ENCODE measurements around the gene FOXO1.

FOXO1 gene

GRCh38 chr13:40657307-40657706, 9.1 kb downstream of the FOXO1 start:
- Histone ChIP-seq H3K9me3 (ENCODE audit: insufficient read depth, low read depth, low read length) (no peaks in the 10 kb centered on the region), H3K14ac (ENCODE audit: low read length) (no peak overlapping the region), H3K27me3 (ENCODE audit: insufficient read depth, low read length) (no peaks in the 10 kb centered on the region), H2BK5ac (ENCODE audit: low read depth, low read length, poor library complexity) (no peak overlapping the region), H3K36me3 (ENCODE audit: control insufficient read depth in 1 of 2, insufficient read depth in 2 of 2, low read length in 2 of 2) (no peaks in the 10 kb centered on the region), H4K91ac (ENCODE audit: low read depth, low read length) (no peak overlapping the region), H3K4ac (ENCODE audit: low read depth, low read length) (peak overlapping the region; percentile 42), H3K79me1 (ENCODE audit: low read length) (peaks cover 11% of the 10 kb centered on the region), H3K4me2 (ENCODE audit: low read length) (no peak overlapping the region), H3K4me1 (ENCODE audit: control insufficient read depth in 1 of 2, insufficient read depth in 2 of 2, low read length in 2 of 2) (peaks cover 14 to 21% of the 10 kb centered on the region in 2 experiments), H2AFZ (ENCODE audit: insufficient read depth, low read length, poor library complexity) (no peak overlapping the region), H2BK12ac (ENCODE audit: low read length) (no peak overlapping the region), H3K18ac (ENCODE audit: low read length) (no peak overlapping the region), H3K4me3 (ENCODE audit: low read depth, low read length) (no peak overlapping the region), H2AK5ac (ENCODE audit: low read length) (no peak overlapping the region), H3K79me2 (ENCODE audit: control insufficient read depth, insufficient read depth, low read length, poor library complexity) (peaks cover 30% of the 10 kb centered on the region), H3K27ac (ENCODE audit: low read depth, low read length) (no peak overlapping the region), H2BK120ac (ENCODE audit: insufficient read depth, low read length, poor library complexity) (no peak overlapping the region), H3K23ac (ENCODE audit: low read length) (no peak overlapping the region), H4K12ac (ENCODE audit: low read depth, low read length) (no peak overlapping the region), H4K8ac (ENCODE audit: low read depth, low read length) (no peak overlapping the region), H3K9ac (ENCODE audit: low read length) (no peak overlapping the region)
- no CpG with 5 or more reads among the region's 5 CpGs for WGBS (ENCODE audit: extremely low coverage, insufficient coverage, insufficient read length)
- DNase-seq = no peak

- no peak overlapping the region for H3K4ac ChIP-seq (ENCODE audit: low read depth, low read length)
- no peak overlapping the region for H2BK5ac ChIP-seq (ENCODE audit: low read depth, low read length, poor library complexity)
- no peak overlapping the region for H4K12ac ChIP-seq (ENCODE audit: low read depth, low read length)
- peaks cover 13% of the 10 kb centered on the region for H3K79me1 ChIP-seq (ENCODE audit: low read length)
- H3K14ac ChIP-seq (ENCODE audit: low read length) = no peak overlapping the region
- WGBS (ENCODE audit: extremely low coverage, insufficient coverage, insufficient read length) = no CpG with 5 or more reads among the region's 1 CpG
- peaks cover 20 to 23% of the 10 kb centered on the region in 2 experiments for H3K4me1 ChIP-seq (ENCODE audit: control insufficient read depth in 1 of 2, insufficient read depth in 2 of 2, low read length in 2 of 2)
- no peak overlapping the region for H3K18ac ChIP-seq (ENCODE audit: low read length)
- no peak overlapping the region for H2AK5ac ChIP-seq (ENCODE audit: low read length)
- H4K8ac ChIP-seq (ENCODE audit: low read depth, low read length) = no peak overlapping the region
- no peak overlapping the region for H3K4me3 ChIP-seq (ENCODE audit: low read depth, low read length)
- no peaks in the 10 kb centered on the region for H3K27me3 ChIP-seq (ENCODE audit: insufficient read depth, low read length)
- no peak overlapping the region for H3K23ac ChIP-seq (ENCODE audit: low read length)
- no peak overlapping the region for H2BK120ac ChIP-seq (ENCODE audit: insufficient read depth, low read length, poor library complexity)
- no peak overlapping the region for H2BK12ac ChIP-seq (ENCODE audit: low read length)
- H2AFZ ChIP-seq (ENCODE audit: insufficient read depth, low read length, poor library complexity) = no peak overlapping the region
- H3K27ac ChIP-seq (ENCODE audit: low read depth, low read length) = no peak overlapping the region
- DNase-seq = no peak
- H4K91ac ChIP-seq (ENCODE audit: low read depth, low read length) = no peak overlapping the region
- H3K4me2 ChIP-seq (ENCODE audit: low read length) = no peak overlapping the region
- peaks cover 34% of the 10 kb centered on the region for H3K79me2 ChIP-seq (ENCODE audit: control insufficient read depth, insufficient read depth, low read length, poor library complexity)
- no peaks in the 10 kb centered on the region for H3K9me3 ChIP-seq (ENCODE audit: insufficient read depth, low read depth, low read length)
- H3K9ac ChIP-seq (ENCODE audit: low read length) = no peak overlapping the region
- no peaks in the 10 kb centered on the region for H3K36me3 ChIP-seq (ENCODE audit: control insufficient read depth in 1 of 2, insufficient read depth in 2 of 2, low read length in 2 of 2)
Observed at GRCh38 chr13:40656358-40656757, 10.1 kb downstream of the FOXO1 start.

GRCh38 chr13:40653527-40654318, 12.7 kb downstream of the FOXO1 start:
- no peak overlapping the region for H3K27ac ChIP-seq (ENCODE audit: low read depth, low read length)
- H3K14ac ChIP-seq (ENCODE audit: low read length) = no peak overlapping the region
- H2BK120ac ChIP-seq (ENCODE audit: insufficient read depth, low read length, poor library complexity) = no peak overlapping the region
- H3K79me1 ChIP-seq (ENCODE audit: low read length) = peaks cover 15% of the 10 kb centered on the region
- DNase-seq = peak in 1 of 2 donors; percentile 28
- peaks cover 15 to 22% of the 10 kb centered on the region in 2 experiments for H3K4me1 ChIP-seq (ENCODE audit: control insufficient read depth in 1 of 2, insufficient read depth in 2 of 2, low read length in 2 of 2)
- no peaks in the 10 kb centered on the region for H3K27me3 ChIP-seq (ENCODE audit: insufficient read depth, low read length)
- H2AK5ac ChIP-seq (ENCODE audit: low read length) = no peak overlapping the region
- peak overlapping the region; percentile 100 for H3K4ac ChIP-seq (ENCODE audit: low read depth, low read length)
- H3K4me3 ChIP-seq (ENCODE audit: low read depth, low read length) = no peak overlapping the region
- H2BK12ac ChIP-seq (ENCODE audit: low read length) = no peak overlapping the region
- no peak overlapping the region for H4K91ac ChIP-seq (ENCODE audit: low read depth, low read length)
- H2BK5ac ChIP-seq (ENCODE audit: low read depth, low read length, poor library complexity) = no peak overlapping the region
- no peaks in the 10 kb centered on the region for H3K36me3 ChIP-seq (ENCODE audit: control insufficient read depth in 1 of 2, insufficient read depth in 2 of 2, low read length in 2 of 2)
- H4K12ac ChIP-seq (ENCODE audit: low read depth, low read length) = no peak overlapping the region
- no peak overlapping the region for H2AFZ ChIP-seq (ENCODE audit: insufficient read depth, low read length, poor library complexity)
- H4K8ac ChIP-seq (ENCODE audit: low read depth, low read length) = no peak overlapping the region
- WGBS (ENCODE audit: extremely low coverage, insufficient coverage, insufficient read length) = no CpG with 5 or more reads among the region's 3 CpGs
- no peak overlapping the region for H3K18ac ChIP-seq (ENCODE audit: low read length)
- H3K23ac ChIP-seq (ENCODE audit: low read length) = no peak overlapping the region
- H3K4me2 ChIP-seq (ENCODE audit: low read length) = no peak overlapping the region
- no peak overlapping the region for H3K9ac ChIP-seq (ENCODE audit: low read length)
- peaks cover 22% of the 10 kb centered on the region for H3K79me2 ChIP-seq (ENCODE audit: control insufficient read depth, insufficient read depth, low read length, poor library complexity)
- H3K9me3 ChIP-seq (ENCODE audit: insufficient read depth, low read depth, low read length) = no peaks in the 10 kb centered on the region

DNA sequence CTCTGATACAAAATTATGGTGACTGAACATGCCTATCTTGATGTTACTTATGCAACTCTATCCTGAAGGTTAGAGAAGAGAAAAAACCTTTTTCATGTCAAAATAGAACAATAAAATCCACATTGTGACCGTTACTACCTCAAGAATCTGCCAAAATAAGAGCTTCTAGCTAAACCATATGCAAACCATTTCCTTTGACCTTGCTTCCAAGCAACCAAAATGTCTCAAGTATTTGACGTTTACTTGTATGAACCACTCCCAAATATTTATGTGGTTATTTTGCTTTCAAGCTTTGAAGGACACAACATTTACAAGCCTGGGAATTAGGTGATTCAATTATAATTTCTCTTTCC, 13.9 kb downstream of the FOXO1 start:
- no peak overlapping the region for H3K4me2 ChIP-seq (ENCODE audit: low read length)
- H2AK5ac ChIP-seq (ENCODE audit: low read length) = no peak overlapping the region
- H3K9me3 ChIP-seq (ENCODE audit: insufficient read depth, low read depth, low read length) = no peaks in the 10 kb centered on the region
- peak overlapping the region; percentile 53 for H3K4ac ChIP-seq (ENCODE audit: low read depth, low read length)
- no peak overlapping the region for H2AFZ ChIP-seq (ENCODE audit: insufficient read depth, low read length, poor library complexity)
- H3K36me3 ChIP-seq (ENCODE audit: control insufficient read depth in 1 of 2, insufficient read depth in 2 of 2, low read length in 2 of 2) = no peaks in the 10 kb centered on the region
- peaks cover 15% of the 10 kb centered on the region for H3K79me1 ChIP-seq (ENCODE audit: low read length)
- no peak overlapping the region for H4K12ac ChIP-seq (ENCODE audit: low read depth, low read length)
- H3K4me1 ChIP-seq (ENCODE audit: control insufficient read depth in 1 of 2, insufficient read depth in 2 of 2, low read length in 2 of 2) = peaks cover 17 to 26% of the 10 kb centered on the region in 2 experiments
- H2BK120ac ChIP-seq (ENCODE audit: insufficient read depth, low read length, poor library complexity) = no peak overlapping the region
- WGBS (ENCODE audit: extremely low coverage, insufficient coverage, insufficient read length) = no CpG with 5 or more reads among the region's 2 CpGs
- H3K27ac ChIP-seq (ENCODE audit: low read depth, low read length) = no peak overlapping the region
- DNase-seq = no peak
- H3K23ac ChIP-seq (ENCODE audit: low read length) = no peak overlapping the region
- H2BK5ac ChIP-seq (ENCODE audit: low read depth, low read length, poor library complexity) = no peak overlapping the region
- no peak overlapping the region for H3K14ac ChIP-seq (ENCODE audit: low read length)
- H3K27me3 ChIP-seq (ENCODE audit: insufficient read depth, low read length) = no peaks in the 10 kb centered on the region
- H3K18ac ChIP-seq (ENCODE audit: low read length) = no peak overlapping the region
- H4K8ac ChIP-seq (ENCODE audit: low read depth, low read length) = no peak overlapping the region
- no peak overlapping the region for H4K91ac ChIP-seq (ENCODE audit: low read depth, low read length)
- no peak overlapping the region for H2BK12ac ChIP-seq (ENCODE audit: low read length)
- H3K4me3 ChIP-seq (ENCODE audit: low read depth, low read length) = no peak overlapping the region
- H3K9ac ChIP-seq (ENCODE audit: low read length) = no peak overlapping the region
- peaks cover 20% of the 10 kb centered on the region for H3K79me2 ChIP-seq (ENCODE audit: control insufficient read depth, insufficient read depth, low read length, poor library complexity)
